NCI-H69 (cell line): ENCODE data around the gene RTN1.

Experiments
- DNase-seq: peaks from one replicate; lab custom pipeline; 2025; lab: John Stamatoyannopoulos, UW

RTN1 gene

DNA sequence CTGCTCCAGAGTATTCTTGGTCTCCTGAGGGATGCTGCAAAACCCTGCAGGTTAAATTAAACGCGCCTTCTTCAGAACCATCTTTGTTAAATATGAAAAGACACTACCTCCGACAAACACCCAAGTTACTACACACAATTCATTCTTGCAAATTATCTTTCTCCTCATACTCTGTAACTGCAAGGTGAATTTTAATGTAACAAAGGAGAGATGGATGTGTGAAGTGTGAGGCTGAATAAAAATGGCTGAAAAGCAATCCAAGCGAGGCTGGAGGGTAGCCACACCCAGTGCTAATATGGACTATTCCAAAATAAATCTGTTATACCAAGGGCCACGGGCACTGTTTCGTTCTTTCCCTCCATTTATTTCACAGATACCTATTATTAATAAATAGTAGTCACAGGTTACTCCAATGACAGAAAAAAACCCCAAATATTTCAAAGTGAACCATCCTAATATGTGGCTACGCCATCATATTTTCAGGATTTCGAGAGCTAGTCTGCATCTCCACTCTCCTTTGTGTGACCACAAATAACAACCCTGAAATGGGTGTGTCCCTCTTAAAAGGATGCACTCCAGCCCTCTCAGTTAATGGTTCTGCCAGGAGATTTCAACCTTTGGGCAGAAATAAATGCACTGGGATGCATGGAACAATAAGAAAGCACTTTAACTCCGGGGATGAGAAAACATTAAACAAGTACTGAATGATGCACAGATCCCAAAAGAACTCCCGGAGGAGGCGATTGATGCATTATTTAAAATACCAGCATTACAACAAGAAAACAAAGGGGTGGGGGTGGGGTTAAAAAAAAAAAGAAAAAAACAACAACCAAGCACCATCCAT lies 240.9 kb downstream of the RTN1 start:
- DNase-seq: peak; percentile 82

DNA sequence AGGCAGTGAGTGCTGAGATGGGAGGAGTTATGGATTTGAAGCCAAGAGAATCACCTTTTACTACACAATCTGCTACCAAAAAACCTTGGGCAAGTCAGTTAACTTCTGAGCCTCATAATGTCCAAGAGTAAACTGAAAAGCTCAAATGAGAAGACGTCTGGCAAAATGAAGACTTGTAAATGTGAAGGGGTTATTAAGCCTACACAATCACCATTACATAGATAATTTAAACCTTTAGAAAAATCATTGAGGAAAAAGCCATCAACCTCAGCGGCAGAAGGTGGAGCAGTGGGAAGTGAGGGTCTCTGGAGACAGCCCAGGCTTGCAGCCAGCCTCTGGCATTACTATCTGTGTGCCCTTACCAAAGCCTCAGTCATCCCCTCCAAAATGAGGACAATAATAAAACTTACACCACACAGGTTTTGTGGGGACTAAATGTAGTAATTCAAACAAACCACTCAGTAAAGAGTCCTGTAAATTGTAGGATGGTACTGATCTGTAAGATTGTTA lies 243.5 kb downstream of the RTN1 start:
- peak; percentile 72 for DNase-seq

DNA sequence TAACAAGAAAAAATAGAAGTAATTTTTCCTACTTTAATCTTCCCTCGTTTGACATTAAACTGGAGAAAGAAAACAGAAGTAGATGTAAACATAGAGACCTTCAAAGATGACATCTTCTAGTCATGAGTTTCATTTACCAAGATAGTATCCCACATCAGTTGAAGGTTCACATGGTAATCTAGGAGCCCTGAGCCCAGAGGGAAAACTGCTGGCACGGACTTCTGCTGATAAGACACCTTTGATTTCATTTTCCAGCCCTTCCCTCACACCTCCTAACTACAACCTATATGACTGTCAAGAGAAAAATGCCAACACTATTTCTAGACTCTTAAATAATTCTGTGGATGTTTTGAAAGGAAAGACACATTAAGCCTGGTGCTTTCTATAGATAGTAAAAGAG lies 247.9 kb downstream of the RTN1 start:
- no peak for DNase-seq

DNA sequence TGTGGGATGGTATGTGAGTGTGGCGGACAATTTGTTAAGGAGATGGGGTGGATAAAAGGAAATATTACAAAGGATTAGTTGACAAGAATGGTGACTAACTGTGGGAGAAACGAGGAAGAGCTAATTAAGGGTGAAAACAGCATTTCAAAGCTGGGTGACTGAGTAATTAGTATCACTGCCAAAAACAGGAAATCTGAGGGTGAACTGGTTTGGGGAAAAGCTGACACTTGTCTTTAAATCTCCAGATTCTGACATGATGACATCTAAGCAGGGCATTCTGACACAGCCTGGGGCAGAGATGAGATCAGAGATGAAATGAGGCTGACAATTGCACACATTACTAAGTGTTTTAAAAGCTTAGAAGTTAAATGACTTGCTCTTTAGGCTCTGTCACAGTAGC lies 251.5 kb downstream of the RTN1 start:
- no peak for DNase-seq

DNA sequence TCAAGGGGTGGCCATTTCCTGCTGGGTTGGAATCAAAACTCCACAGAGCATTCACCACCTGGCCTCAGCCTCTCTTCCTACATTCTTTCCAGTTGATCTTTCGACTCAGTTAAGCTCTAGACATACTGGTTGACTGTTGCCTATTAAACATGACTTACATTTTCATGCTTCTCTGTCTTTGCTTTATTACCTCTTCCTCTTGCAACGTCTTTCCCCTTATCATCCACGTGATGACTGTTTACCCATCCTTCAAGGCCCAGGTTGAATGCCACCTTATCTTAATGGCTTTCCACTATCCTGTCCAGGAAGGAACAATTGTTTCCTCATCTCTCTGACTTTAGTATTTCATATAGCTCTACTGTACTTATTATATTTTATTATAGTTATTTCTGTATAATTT lies 269.5 kb downstream of the RTN1 start:
- no peak for DNase-seq

DNA sequence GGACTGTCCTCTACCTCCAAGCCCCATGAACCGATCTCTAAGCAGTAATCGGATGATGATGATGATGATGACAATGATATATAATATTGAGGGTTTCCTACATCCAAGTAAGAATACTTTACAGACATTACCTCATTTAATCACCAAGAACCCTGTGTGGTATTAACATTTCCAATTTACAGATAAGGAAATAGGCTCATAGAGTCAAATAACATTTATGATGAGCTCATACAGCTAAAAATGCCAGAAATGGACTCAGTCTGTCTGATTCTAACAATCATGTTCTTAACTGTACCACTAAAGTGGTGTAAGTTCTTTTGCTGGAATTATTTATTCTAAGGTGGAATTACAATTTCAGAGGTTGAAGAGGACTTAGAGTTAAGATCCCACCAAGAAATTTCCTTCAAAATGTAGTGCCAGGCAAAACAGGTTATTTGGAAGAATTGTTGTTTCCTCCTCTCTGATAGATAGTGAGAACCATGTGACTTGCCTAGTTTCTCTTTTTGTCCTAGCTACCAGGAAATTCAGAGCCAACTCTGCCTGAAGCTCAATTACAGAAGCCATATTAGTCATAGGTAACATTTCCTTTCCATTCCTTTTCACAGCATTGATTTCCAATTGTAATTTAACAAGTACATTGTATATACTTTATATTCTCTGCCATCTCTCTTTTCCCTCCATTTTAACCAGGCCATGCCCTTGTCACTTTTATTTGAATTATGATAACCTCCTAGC lies 270.2 kb downstream of the RTN1 start:
- no peak for DNase-seq

DNA sequence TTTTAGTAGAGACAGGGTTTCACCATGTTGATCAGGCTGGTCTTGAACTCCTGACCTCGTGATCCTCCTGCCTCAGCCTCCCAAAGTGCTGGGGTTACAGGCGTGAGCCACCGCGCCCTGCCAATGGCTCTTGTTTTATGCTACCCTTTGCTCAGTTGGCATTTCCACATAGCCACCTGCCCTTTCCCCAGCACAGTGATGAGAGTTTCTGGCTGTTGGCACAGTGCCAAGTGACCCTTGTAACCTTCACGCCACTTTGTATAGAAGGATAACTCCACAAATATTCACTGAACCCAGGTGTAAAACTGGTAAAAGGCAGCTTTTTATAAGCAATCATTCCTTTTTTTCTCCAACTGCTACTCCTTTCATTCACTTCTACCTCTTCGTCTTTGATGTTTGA lies 275.5 kb downstream of the RTN1 start:
- DNase-seq: peak; percentile 34

DNA sequence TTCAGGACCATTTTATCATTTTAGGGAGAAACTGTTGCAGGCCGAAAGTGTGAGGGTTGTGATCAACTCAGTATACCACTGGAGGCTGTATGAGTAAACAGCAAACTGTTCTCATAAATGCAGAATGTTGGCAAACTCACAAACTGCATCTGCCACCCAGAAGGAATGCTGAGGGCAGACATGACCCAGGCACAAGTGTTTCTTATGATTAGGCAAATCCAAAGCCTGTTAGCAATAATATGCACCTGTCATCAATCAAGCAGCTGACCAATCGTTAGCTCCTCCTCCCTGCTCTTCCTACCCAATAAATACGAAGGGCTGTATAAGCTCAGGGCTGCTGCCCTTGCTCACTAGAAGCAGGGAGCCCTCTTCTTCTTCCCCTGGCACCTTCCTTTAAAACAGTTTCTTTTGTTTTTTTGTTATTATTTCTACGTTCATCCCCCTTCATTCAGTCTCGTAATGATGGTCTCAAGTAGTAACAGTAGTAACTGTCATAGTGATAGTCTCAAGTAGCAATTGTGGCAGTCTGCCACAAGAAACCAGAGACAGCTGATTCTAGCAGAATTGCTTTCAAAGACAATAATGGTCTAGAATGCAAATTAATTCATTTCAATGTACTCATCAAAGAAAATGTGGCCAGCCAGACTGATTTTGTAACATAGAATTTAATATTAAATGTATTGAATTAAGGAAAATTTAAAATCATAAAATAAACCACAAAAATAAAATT lies 278.8 kb downstream of the RTN1 start:
- DNase-seq: no peak

DNA sequence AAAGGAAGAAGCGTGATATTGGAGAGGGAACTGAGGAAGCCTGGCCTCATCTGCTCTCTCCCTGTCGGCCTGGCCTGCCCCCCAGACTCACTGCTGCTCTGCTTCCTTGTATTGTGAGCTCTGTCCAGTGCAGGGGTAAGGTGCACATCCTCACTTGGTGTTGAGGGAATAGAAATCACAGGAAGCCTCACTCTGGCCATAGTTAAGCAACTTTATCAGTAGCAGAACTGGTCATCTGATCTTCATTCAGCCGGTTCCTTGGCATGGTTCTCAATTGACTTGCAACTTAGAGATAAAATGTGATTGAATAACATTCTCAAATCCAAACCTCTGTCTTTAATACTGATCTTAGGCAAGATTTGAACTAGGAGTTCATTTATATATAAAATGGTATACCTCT lies 282.5 kb downstream of the RTN1 start:
- DNase-seq: no peak

DNA sequence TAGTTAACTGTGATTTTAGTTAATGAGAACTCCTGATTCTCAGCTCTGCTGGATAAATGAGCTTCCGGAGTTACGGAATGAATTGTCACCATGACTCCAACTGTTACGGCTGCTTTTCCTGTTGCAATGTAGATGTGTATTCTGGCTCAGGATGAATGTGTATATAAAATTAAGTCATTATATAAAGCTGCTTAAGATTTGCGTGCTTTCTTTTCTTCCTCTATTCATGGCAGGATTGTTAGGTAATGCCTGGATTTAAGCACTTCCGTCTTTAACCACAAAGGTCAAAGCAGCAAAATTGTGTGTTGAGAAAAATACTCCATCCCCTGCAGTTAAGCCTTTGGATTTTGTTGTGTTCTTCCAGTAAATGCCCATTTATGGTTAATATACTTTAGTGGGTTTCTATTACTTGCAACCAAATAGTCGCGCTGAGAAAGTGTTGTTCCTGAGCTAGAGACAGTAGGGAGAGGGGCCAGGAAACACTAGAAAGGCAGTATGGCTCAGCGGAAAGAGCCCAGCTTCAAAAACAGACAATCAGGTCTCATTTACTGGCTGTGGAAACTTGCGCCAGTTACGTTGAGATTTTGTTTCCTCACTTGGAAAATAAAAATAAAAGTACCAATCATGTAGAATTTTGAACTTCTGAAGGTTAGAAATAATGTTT lies 284.6 kb downstream of the RTN1 start:
- DNase-seq: peak; percentile 29

DNA sequence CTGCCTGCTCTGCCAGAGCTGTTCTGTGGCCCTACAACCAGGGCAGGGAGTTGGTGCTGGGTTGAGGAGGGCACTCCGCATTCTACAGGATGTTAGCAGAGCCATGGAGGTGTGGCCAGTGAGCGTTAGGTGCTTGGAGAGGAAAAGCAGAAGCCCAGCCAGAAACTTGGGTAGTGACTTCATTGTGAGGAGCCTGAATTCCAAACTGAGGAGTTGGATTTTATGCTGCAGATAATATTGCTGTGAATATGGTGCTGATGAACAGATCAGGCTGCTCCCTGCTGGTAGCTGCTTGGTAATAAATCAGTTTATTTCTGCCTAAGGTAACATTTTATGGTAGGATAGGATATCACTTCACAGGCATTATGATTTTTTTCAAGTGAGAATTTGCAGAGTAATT lies 286.8 kb downstream of the RTN1 start:
- peak; percentile 67 for DNase-seq

DNA sequence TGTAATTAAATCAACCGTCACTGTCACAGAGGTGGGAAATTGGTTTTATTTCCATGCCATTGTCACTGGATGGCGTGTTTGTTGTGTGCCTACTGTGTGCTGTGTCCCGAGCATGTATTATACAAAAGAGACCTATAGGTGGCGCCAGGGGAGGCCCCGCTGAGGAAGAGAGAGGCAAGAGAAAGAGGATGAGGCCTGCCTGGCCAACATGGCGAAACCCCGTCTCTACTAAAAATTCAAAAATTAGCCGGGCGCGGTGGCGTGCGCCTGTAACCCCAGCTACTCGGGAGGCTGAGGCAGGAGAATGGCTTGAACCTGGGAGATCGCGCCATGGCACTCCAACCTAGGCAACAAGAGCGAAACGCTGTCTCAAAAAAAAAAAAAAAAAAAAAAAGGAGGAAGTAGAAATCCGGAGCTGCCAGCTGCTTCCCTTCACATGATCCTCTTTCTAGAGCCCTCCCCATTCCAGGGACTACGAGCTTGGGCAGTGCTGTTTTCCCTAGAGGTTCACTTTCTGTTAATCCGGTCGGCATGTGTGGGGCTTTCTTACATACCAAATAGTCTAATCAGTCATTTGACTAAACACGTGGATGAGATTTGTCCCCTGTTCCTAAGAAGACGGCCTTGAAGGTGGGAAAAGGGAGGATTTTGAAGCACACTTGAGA lies 287.6 kb downstream of the RTN1 start:
- peak; percentile 26 for DNase-seq

DNA sequence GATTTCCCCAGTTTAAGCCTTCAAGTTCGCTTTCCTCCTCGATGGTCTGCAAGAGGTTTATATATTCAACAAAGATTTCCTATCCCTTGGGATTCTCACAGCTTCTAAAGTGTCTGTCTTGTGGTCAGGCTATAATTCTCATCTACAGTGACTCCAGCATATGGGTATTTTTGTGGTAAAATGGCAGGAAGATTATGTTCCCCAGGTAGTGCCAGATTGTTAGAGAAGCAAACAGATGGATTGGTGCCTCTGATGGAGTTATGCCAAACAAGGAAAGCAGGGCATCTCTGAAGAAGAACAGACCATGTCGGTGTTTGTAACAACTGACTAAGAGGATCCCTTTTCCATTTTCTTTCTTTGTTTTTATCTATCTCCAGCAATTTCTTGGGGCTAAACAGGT lies 288.4 kb downstream of the RTN1 start:
- peak; percentile 59 for DNase-seq

DNA sequence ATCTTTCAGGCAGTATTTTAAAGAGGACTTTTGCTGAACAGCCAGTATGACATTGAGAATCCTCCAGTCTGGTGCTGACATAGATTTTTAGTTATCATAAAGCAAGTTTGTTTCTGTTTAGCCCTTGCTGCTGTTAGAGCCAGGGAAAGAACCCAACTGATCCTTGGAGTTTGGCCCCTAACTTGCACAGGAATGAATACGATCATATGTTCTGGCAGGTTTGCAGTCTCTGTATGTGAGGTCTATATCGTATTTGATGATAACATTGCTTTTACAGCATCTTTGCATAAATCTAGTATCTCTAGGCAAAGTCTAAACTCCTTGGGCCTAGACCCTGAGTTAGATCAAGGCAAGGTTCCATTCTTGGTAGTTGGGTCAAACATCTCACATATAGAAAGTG lies 289.7 kb downstream of the RTN1 start:
- no peak for DNase-seq

DNA sequence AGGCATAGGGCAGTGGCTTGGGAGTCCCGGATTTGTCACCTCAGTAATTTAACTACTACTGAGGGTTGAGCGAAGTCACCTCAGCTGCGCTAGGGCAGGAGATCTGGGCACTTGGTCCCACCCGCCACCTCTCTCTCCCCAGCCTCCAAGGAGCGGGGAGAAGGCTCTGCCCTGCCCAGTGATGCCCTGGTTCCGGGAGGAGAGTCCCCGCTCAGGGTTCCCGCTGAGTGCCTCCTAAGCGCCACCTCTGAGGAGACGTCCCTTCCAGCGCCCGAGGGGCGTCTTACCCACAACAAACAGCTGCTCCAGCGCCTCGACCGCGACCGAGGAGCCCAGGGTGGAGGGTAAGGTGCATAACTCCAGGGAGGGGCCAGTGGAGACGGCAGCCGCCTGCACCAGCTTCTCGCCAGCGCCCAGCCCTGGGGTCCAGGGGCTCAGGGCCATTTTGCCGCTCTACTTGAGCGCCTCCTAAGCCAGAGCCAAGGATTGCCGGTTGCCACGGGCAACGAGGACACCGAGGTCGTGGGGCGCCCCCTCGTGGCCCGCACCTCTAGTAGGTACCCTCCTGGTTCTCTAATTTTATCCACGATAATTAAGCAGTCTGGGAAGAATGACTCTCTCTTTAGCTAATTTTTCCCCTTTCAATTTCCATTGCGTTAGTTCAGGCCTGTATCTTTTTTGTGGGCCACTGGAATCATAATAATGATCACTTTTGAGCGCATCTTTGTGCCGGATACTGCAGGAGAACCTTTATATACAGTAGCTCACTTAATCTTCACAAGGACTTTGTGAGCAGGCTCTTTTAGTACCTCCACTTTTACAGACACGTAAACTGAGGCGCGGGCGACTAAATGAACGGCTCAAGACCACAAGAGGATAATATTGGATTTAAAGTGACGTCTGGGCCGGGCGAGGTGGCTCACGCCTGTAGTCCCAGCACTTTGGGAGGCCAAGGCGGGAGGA lies 294.0 kb downstream of the RTN1 start, which contains the start of gene CCDC175:
TSS of gene CCDC175 (minus strand) at position 481 of the 963 bp plus-strand sequence. CDS start at position 444, 37 bp downstream.
- DNase-seq: peak; percentile 98

DNA sequence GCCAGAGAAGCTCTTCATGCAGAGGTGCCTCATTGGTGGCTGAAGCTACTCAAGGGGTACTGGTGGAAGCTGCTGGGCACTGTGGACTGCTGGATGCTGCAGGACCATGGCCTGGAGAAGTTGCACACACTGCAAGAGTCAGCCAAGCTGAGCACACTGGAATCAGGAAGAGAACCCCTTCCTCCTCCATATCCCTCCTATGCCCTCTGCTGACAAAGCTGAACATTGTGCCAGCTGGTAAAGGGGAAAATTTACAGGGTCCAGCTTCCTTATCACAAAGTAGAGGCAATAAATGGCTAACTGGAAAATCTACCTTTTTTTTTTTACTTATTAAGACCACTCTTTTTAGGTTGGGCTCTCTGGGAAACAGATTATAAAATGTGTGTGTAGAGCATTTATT lies 300.5 kb downstream of the RTN1 start:
- DNase-seq: peak; percentile 76

DNA sequence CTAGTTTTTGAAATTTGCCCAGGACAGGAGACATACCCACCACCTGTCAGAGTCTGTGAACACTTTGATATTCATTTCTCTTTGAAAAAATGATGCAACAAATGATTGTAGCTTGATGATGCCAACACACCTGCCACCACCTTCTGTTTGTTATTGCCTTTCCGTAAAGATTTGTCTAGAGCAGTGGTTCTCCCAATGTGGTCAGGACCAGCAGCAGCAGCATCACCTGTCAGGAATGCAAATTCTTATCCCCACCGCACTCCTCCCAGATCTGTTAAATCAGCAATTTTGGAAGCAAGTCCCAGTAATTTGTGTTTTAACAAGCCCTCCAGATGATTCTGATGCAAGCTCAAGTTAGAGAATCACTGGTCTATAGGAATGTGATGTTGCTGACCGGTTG lies 303.9 kb downstream of the RTN1 start:
- DNase-seq: peak; percentile 95

DNA sequence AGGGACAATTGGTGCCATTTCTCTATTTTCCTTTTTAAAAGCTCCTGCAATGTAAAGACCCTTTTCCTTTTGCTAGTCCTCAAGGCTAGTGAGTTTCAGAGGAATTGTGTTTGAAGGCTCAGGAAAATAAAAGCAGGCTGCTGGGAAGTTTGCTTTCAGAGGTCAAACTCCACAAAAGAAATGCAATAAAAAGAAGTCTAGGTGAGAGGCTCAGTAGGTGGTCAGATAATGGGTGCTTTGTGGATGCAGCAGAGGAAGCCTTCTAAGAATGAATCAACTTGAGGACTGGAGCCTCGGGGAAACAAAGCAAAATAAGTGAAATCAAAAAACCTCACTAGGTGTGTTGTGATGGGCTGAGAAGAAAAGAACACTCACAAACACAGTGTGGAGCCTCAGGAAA lies 304.3 kb downstream of the RTN1 start:
- peak; percentile 95 for DNase-seq

DNA sequence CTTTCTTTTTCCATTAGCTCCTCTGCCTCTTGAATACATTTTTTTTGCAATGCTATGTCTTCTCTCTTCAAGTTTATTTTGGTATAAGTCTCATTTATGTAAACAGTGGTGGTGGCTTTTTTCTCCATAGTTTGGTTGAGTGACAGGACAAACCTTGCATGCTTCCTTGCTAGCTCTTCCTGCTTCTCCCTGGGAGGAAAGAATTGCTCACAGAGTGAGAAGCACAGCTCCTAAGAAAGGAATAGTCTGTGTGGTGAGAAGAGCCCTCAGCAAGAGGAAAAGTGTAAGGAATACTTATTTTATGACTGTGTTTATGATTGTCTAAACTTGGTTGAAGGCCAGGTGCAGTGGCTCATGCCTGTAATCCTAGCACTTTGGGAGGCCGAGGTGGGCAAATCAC lies 305.5 kb downstream of the RTN1 start:
- DNase-seq: peak; percentile 51

DNA sequence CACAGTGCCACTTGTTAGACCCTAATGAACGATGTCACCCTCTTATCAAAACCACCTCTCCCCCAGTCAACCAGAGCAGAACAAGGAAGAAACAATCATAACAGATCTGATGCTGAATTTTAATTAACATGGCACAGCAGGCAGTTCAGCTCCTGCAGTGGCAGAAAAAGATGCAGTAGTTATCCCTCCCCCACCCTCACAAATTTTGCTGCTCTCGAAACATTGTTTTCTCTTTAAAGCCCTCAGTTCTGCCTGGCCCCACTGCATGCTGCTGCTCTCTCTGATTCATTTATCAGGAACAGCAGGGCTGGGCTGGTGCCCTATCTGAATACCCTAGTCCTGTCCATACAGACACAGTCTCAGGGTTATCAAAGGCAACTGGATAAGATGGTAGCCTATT lies 306.2 kb downstream of the RTN1 start:
- peak; percentile 81 for DNase-seq
